ENCODE data around the gene ADAMTS19.
"Not testable (repeated sequence)": the region's sequence is repeated elsewhere in the genome, so short reads cannot be mapped to it uniquely, and the experiment has no call there.

Gene ADAMTS19

GRCh38 chr5:129476751-129477150, 16.7 kb downstream of the ADAMTS19 start:
- no peak for DNase-seq (ENCODE audit: low read depth, low spot score)

- no peak for DNase-seq (ENCODE audit: low read depth, low spot score)
These were observed 17.4 kb downstream of the ADAMTS19 start for GRCh38 chr5:129477532-129477931.

GRCh38 chr5:129481161-129481560, 21.1 kb downstream of the ADAMTS19 start:
- no peak for DNase-seq (ENCODE audit: low read depth, low spot score)

- DNase-seq (ENCODE audit: low read depth, low spot score): no peak
These were observed 36.3 kb downstream of the ADAMTS19 start for GRCh38 chr5:129496421-129496820.

GRCh38 chr5:129496864-129497595, 36.9 kb downstream of the ADAMTS19 start:
- no peak for DNase-seq (ENCODE audit: low read depth, low spot score)

- DNase-seq (ENCODE audit: low read depth, low spot score): no peak
These were observed 39.2 kb downstream of the ADAMTS19 start for GRCh38 chr5:129499208-129499852.

- no peak for DNase-seq (ENCODE audit: low read depth, low spot score)
These were observed 40.0 kb downstream of the ADAMTS19 start for GRCh38 chr5:129500101-129500500.

- DNase-seq (ENCODE audit: low read depth, low spot score): peak; percentile 69
These were observed 46.0 kb downstream of the ADAMTS19 start for GRCh38 chr5:129506086-129506485.

- no peak for DNase-seq (ENCODE audit: low read depth, low spot score)
These were observed 46.9 kb downstream of the ADAMTS19 start for GRCh38 chr5:129506950-129507349.

- DNase-seq (ENCODE audit: low read depth, low spot score): no peak
These were observed 47.4 kb downstream of the ADAMTS19 start for GRCh38 chr5:129507527-129507926.

GRCh38 chr5:129508606-129509005, 48.5 kb downstream of the ADAMTS19 start:
- DNase-seq (ENCODE audit: low read depth, low spot score): no peak

- DNase-seq (ENCODE audit: low read depth, low spot score): no peak
These were observed 49.4 kb downstream of the ADAMTS19 start for GRCh38 chr5:129509363-129509975.

- DNase-seq (ENCODE audit: low read depth, low spot score): peak; percentile 13
These were observed 51.2 kb downstream of the ADAMTS19 start for GRCh38 chr5:129511291-129511690.

- no peak for DNase-seq (ENCODE audit: low read depth, low spot score)
These were observed 81.0 kb downstream of the ADAMTS19 start for GRCh38 chr5:129541051-129541450.

- DNase-seq (ENCODE audit: low read depth, low spot score): no peak
These were observed 81.7 kb downstream of the ADAMTS19 start for GRCh38 chr5:129541648-129542251.

- no peak for DNase-seq (ENCODE audit: low read depth, low spot score)
These were observed 87.0 kb downstream of the ADAMTS19 start for GRCh38 chr5:129547137-129547536.

- DNase-seq (ENCODE audit: low read depth, low spot score): no peak
These were observed 94.2 kb downstream of the ADAMTS19 start for GRCh38 chr5:129554134-129554904.

GRCh38 chr5:129563585-129563984, 103.5 kb downstream of the ADAMTS19 start:
- no peak for DNase-seq (ENCODE audit: low read depth, low spot score)

GRCh38 chr5:129569295-129569694, 109.2 kb downstream of the ADAMTS19 start:
- DNase-seq (ENCODE audit: low read depth, low spot score): peak; percentile 41

GRCh38 chr5:129572060-129572459, 112.0 kb downstream of the ADAMTS19 start:
- DNase-seq (ENCODE audit: low read depth, low spot score): no peak

- DNase-seq (ENCODE audit: low read depth, low spot score): not testable (repeated sequence)
These were observed 124.4 kb downstream of the ADAMTS19 start for GRCh38 chr5:129584496-129584895.
